Astrocyte (in vitro differentiated cells and primary cell): ENCODE data around the gene CCNE1. TPM values are rescaled to one million over a fixed set of nuclear protein-coding genes. Genes with fewer than 3 reads are reported as not detected.

Experiments
- DNase-seq: peaks from one replicate; pipeline ENCODE4 v3.0.0-alpha.2; 2010; ENCODE audit warnings: low read depth
- FAIRE-seq: peaks from 2 replicates; lab custom pipeline; 2011; peaks lifted over from hg19 to GRCh38; lab: Jason Lieb, UNC
- H2AFZ ChIP-seq: 2 replicates; pipeline ENCODE4 v1.6.0; 2012; ENCODE audit warnings: low read depth, low read length, inconsistent platforms
- H3K27ac ChIP-seq: 2 replicates; pipeline ENCODE4 v1.5.1; 2011; ENCODE audit warnings: low read depth, low read length, inconsistent platforms
- H3K27me3 ChIP-seq: 2 replicates; pipeline ENCODE4 v1.6.0; 2011; ENCODE audit warnings: low read length, inconsistent platforms; ENCODE audit not compliant: insufficient read depth
- H3K36me3 ChIP-seq: 2 replicates; pipeline ENCODE4 v1.5.1; 2011; ENCODE audit warnings: low read length, inconsistent platforms; ENCODE audit not compliant: insufficient read depth
- H3K4me1 ChIP-seq: 2 replicates; pipeline ENCODE4 v1.5.1; 2011; ENCODE audit warnings: low read length, inconsistent platforms; ENCODE audit not compliant: insufficient read depth
- H3K4me2 ChIP-seq: 2 replicates; pipeline ENCODE4 v1.6.0; 2012; ENCODE audit warnings: low read length, inconsistent platforms
- H3K4me3 ChIP-seq: 2 replicates; pipeline ENCODE4 v1.5.1; 2011; ENCODE audit warnings: low read depth, mild to moderate bottlenecking, low read length, inconsistent platforms; ENCODE audit not compliant: insufficient read depth
- H3K79me2 ChIP-seq: 2 replicates; pipeline ENCODE4 v1.6.0; 2012; ENCODE audit warnings: mild to moderate bottlenecking, low read length, inconsistent platforms; ENCODE audit not compliant: insufficient read depth
- H3K9ac ChIP-seq: 2 replicates; pipeline ENCODE4 v1.6.0; 2012; ENCODE audit warnings: mild to moderate bottlenecking, low read length, inconsistent platforms
- H3K9me3 ChIP-seq: 2 replicates; pipeline ENCODE4 v1.5.1; 2012; ENCODE audit warnings: low read depth, mild to moderate bottlenecking, low read length, inconsistent platforms; ENCODE audit not compliant: insufficient read depth
- H4K20me1 ChIP-seq: 2 replicates; pipeline ENCODE4 v1.6.0; 2012; ENCODE audit warnings: low read length, inconsistent platforms; ENCODE audit not compliant: insufficient read depth
- H3K27ac Mint-ChIP-seq: one replicate; pipeline ENCODE4 v1.8.0; 2021; ENCODE audit warnings: mild to moderate bottlenecking, mixed read lengths; ENCODE audit not compliant: unreplicated experiment
- H3K27me3 Mint-ChIP-seq: one replicate; pipeline ENCODE4 v1.8.0; 2021; ENCODE audit warnings: low read depth, mixed read lengths; ENCODE audit not compliant: unreplicated experiment
- H3K36me3 Mint-ChIP-seq: one replicate; pipeline ENCODE4 v1.8.0; 2021; ENCODE audit warnings: low read depth, mixed read lengths; ENCODE audit not compliant: unreplicated experiment
- H3K4me1 Mint-ChIP-seq: one replicate; pipeline ENCODE4 v1.8.0; 2021; ENCODE audit warnings: low read depth, mixed read lengths; ENCODE audit not compliant: unreplicated experiment
- H3K4me3 Mint-ChIP-seq: one replicate; pipeline ENCODE4 v1.8.0; 2021; ENCODE audit warnings: mild to moderate bottlenecking, moderate library complexity, mixed read lengths; ENCODE audit not compliant: unreplicated experiment
- H3K9me3 Mint-ChIP-seq: one replicate; pipeline ENCODE4 v1.8.0; 2021; ENCODE audit warnings: mild to moderate bottlenecking, mixed read lengths; ENCODE audit not compliant: unreplicated experiment
- EZH2 ChIP-seq: IDR thresholded peaks from 2 replicates; pipeline ENCODE4 v1.6.1; 2012; ENCODE audit warnings: mild to moderate bottlenecking, low read length, inconsistent platforms; ENCODE audit not compliant: insufficient read depth
- total RNA-seq: library from RNA; stranded (reverse); gene quantifications from 2 replicates; pipeline ENCODE4 v1.2.1, GENCODE V29; 2021
- TF ChIP-seq, protein P1 (sequence below): IDR thresholded peaks from 2 replicates; pipeline ENCODE4 v1.5.1; 2011; ENCODE audit warnings: low read depth, mild to moderate bottlenecking, inconsistent platforms, low read length, moderate library complexity; ENCODE audit not compliant: insufficient read depth

Gene CCNE1
- total RNA-seq, 1 donor from 2014 or later = 8.8 TPM

GRCh38 chr19:29813642-29814041, 1.9 kb downstream of the CCNE1 start:
- no peaks in the 10 kb centered on the region for H3K36me3 ChIP-seq
- H3K4me2 ChIP-seq = no peak overlapping the region
- Mint-ChIP-seq H3K36me3 (peaks cover 4% of the 10 kb centered on the region), H3K4me3 (peak overlapping the region; percentile 75), H3K27ac (no peak overlapping the region), H3K27me3 (no peaks in the 10 kb centered on the region), H3K9me3 (no peaks in the 10 kb centered on the region), H3K4me1 (no peaks in the 10 kb centered on the region)
- no peaks in the 10 kb centered on the region for H4K20me1 ChIP-seq
- DNase-seq (no peak), FAIRE-seq (no peak)
- H3K4me3 ChIP-seq = no peak overlapping the region
- peaks cover 2% of the 10 kb centered on the region for H3K4me1 ChIP-seq
- no peaks in the 10 kb centered on the region for H3K27me3 ChIP-seq
- H3K9ac ChIP-seq = no peak overlapping the region
- H3K79me2 ChIP-seq = no peaks in the 10 kb centered on the region
- H2AFZ ChIP-seq = no peak overlapping the region
- no peak for TF ChIP-seq EZH2
- TF ChIP-seq, protein P1, sequence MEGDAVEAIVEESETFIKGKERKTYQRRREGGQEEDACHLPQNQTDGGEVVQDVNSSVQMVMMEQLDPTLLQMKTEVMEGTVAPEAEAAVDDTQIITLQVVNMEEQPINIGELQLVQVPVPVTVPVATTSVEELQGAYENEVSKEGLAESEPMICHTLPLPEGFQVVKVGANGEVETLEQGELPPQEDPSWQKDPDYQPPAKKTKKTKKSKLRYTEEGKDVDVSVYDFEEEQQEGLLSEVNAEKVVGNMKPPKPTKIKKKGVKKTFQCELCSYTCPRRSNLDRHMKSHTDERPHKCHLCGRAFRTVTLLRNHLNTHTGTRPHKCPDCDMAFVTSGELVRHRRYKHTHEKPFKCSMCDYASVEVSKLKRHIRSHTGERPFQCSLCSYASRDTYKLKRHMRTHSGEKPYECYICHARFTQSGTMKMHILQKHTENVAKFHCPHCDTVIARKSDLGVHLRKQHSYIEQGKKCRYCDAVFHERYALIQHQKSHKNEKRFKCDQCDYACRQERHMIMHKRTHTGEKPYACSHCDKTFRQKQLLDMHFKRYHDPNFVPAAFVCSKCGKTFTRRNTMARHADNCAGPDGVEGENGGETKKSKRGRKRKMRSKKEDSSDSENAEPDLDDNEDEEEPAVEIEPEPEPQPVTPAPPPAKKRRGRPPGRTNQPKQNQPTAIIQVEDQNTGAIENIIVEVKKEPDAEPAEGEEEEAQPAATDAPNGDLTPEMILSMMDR = no peak
- no peaks in the 10 kb centered on the region for H3K9me3 ChIP-seq
- no peak overlapping the region for H3K27ac ChIP-seq

DNA sequence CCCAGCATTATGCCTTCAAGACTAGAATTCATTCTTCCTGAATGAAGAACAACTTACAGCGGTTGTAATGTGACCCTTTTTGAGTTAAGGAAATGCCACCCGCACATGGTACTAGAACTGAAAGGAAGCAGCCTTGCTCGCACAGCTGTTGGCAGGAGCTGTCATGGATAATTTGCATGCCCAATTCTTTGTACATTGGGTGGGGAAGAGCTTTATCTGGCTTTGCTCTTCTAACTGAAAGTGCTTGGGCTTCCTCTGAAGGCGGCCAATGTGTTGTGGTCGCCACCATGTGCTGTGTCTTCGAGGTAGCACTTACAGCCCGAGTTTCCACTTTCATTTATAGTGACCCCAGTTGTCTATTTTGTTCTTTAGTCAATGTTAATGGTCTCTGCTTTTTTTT, 3.4 kb downstream of the CCNE1 start:
- Histone ChIP-seq H3K9ac (no peak overlapping the region), H3K36me3 (no peaks in the 10 kb centered on the region), H3K4me1 (peaks cover 2% of the 10 kb centered on the region), H3K9me3 (no peaks in the 10 kb centered on the region), H2AFZ (no peak overlapping the region), H3K27ac (no peak overlapping the region), H3K4me2 (no peak overlapping the region), H3K4me3 (no peak overlapping the region), H4K20me1 (no peaks in the 10 kb centered on the region), H3K79me2 (no peaks in the 10 kb centered on the region), H3K27me3 (no peaks in the 10 kb centered on the region)
- TF ChIP-seq, protein P1 = no peak
- no peak for TF ChIP-seq EZH2
- DNase-seq (no peak), FAIRE-seq (no peak)
- no peaks in the 10 kb centered on the region for H3K4me1 Mint-ChIP-seq
- H3K4me3 Mint-ChIP-seq = no peak overlapping the region
- no peak overlapping the region for H3K27ac Mint-ChIP-seq
- H3K9me3 Mint-ChIP-seq = no peaks in the 10 kb centered on the region
- H3K36me3 Mint-ChIP-seq = peaks cover 4% of the 10 kb centered on the region
- H3K27me3 Mint-ChIP-seq = no peaks in the 10 kb centered on the region

- Histone ChIP-seq H3K4me1 (no peaks in the 10 kb centered on the region), H3K4me3 (no peak overlapping the region), H3K27me3 (no peaks in the 10 kb centered on the region), H2AFZ (no peak overlapping the region), H3K36me3 (peaks cover 5% of the 10 kb centered on the region), H3K79me2 (no peaks in the 10 kb centered on the region), H3K27ac (no peak overlapping the region), H3K4me2 (no peak overlapping the region), H4K20me1 (no peaks in the 10 kb centered on the region), H3K9ac (no peak overlapping the region), H3K9me3 (no peaks in the 10 kb centered on the region)
- H3K9me3 Mint-ChIP-seq = no peaks in the 10 kb centered on the region
- TF ChIP-seq, protein P1 = no peak
- TF ChIP-seq EZH2 = no peak
- H3K27me3 Mint-ChIP-seq = no peaks in the 10 kb centered on the region
- H3K27ac Mint-ChIP-seq = no peak overlapping the region
- peaks cover 15% of the 10 kb centered on the region for H3K36me3 Mint-ChIP-seq
- FAIRE-seq (no peak), DNase-seq (no peak)
- no peak overlapping the region for H3K4me3 Mint-ChIP-seq
- no peaks in the 10 kb centered on the region for H3K4me1 Mint-ChIP-seq
These were observed 5.5 kb downstream of the CCNE1 start for GRCh38 chr19:29817316-29817715.
